BE2C (cell line): Measurements from ENCODE around the gene ATP8B1. TPM values are rescaled to one million over a fixed set of nuclear protein-coding genes. Genes with fewer than 3 reads are reported as not detected.
"Not testable (repeated sequence)": the region's sequence is repeated elsewhere in the genome, so short reads cannot be mapped to it uniquely, and the experiment has no call there.

Experiments used
- DNase-seq: peaks from one replicate; pipeline ENCODE4 v3.0.0-alpha.2; 2020
- H3K27me3 ChIP-seq: fragments of 250-450 bp; sonication (Bioruptor Pico); 2 replicates; pipeline ENCODE4 v1.5.1; 2020; ENCODE audit warnings: mild to moderate bottlenecking
- H3K36me3 ChIP-seq: fragments of 250-450 bp; sonication (Bioruptor Pico); 2 replicates; pipeline ENCODE4 v1.5.1; 2020; ENCODE audit warnings: mild to moderate bottlenecking
- H3K4me1 ChIP-seq: fragments of 250-450 bp; sonication (Bioruptor Pico); 2 replicates; pipeline ENCODE4 v1.5.1; 2020
- H3K4me3 ChIP-seq: 2 replicates; pipeline ENCODE4 v1.5.1; 2011; ENCODE audit warnings: low read depth, low read length
- H3K9me3 ChIP-seq: fragments of 250-450 bp; sonication (Bioruptor Pico); 2 replicates; pipeline ENCODE4 v1.5.1; 2020
- CTCF ChIP-seq: IDR thresholded peaks from 2 replicates; pipeline ENCODE4 v1.5.1; 2012; ENCODE audit warnings: mild to moderate bottlenecking, low read depth, low read length
- polyA plus RNA-seq: library from polyadenylated mRNA; unstranded; fragments of >200 nt; gene quantifications from one replicate; pipeline ENCODE4 v1.2.1, GENCODE V29; 2012; ENCODE audit warnings: low read depth, missing spikeins; ENCODE audit not compliant: insufficient read length, insufficient read depth

The ATP8B1 gene
- polyA plus RNA-seq: 0.15 TPM

- peaks cover 36% of the 10 kb centered on the region for H3K27me3 ChIP-seq
- no peak for TF ChIP-seq CTCF
- no peak within 1 kb of the TSS for H3K4me3 ChIP-seq
- DNase-seq: peak; percentile 15
- no peaks in the 10 kb centered on the region for H3K4me1 ChIP-seq
- no peaks in the 10 kb centered on the region for H3K9me3 ChIP-seq
- H3K36me3 ChIP-seq: no peaks in the 10 kb centered on the region
These were observed at the start of gene ATP8B1 for GRCh38 chr18:57803103-57803969. TSS of gene ATP8B1 (minus strand) at chr18:57803315. CDS start at chr18:57731807, 71,508 bp downstream.

- H3K4me3 ChIP-seq: no peak overlapping the region
- DNase-seq: no peak
- no peaks in the 10 kb centered on the region for H3K9me3 ChIP-seq
- H3K27me3 ChIP-seq: no peaks in the 10 kb centered on the region
- no peak for TF ChIP-seq CTCF
- no peaks in the 10 kb centered on the region for H3K36me3 ChIP-seq
- H3K4me1 ChIP-seq: no peaks in the 10 kb centered on the region
These were observed 46.9 kb upstream of the ATP8B1 start for GRCh38 chr18:57850063-57850462.

- H3K4me3 ChIP-seq, H3K4me1 ChIP-seq, H3K36me3 ChIP-seq, DNase-seq, H3K27me3 ChIP-seq, H3K9me3 ChIP-seq: not testable (repeated sequence)
These were observed 45.3 kb upstream of the ATP8B1 start for GRCh38 chr18:57848374-57848773.

GRCh38 chr18:57847431-57847830 lies 44.3 kb upstream of the ATP8B1 start:
- not testable (repeated sequence) for H3K27me3 ChIP-seq, H3K9me3 ChIP-seq, DNase-seq, H3K4me3 ChIP-seq, H3K4me1 ChIP-seq, H3K36me3 ChIP-seq

GRCh38 chr18:57846258-57846657 lies 43.1 kb upstream of the ATP8B1 start:
- H3K4me3 ChIP-seq: no peak overlapping the region
- H3K36me3 ChIP-seq: no peaks in the 10 kb centered on the region
- H3K27me3 ChIP-seq: no peaks in the 10 kb centered on the region
- DNase-seq: peak; percentile 13
- no peaks in the 10 kb centered on the region for H3K4me1 ChIP-seq
- no peaks in the 10 kb centered on the region for H3K9me3 ChIP-seq
- TF ChIP-seq CTCF: no peak

- TF ChIP-seq CTCF: no peak
- Histone ChIP-seq H3K4me3 (no peak overlapping the region), H3K36me3 (no peaks in the 10 kb centered on the region), H3K9me3 (no peaks in the 10 kb centered on the region), H3K4me1 (no peaks in the 10 kb centered on the region), H3K27me3 (no peaks in the 10 kb centered on the region)
- no peak for DNase-seq
These were observed 42.5 kb upstream of the ATP8B1 start for GRCh38 chr18:57845605-57846074.

- Histone ChIP-seq H3K36me3 (no peaks in the 10 kb centered on the region), H3K4me1 (no peaks in the 10 kb centered on the region), H3K4me3 (no peak overlapping the region), H3K9me3 (no peaks in the 10 kb centered on the region), H3K27me3 (no peaks in the 10 kb centered on the region)
- no peak for TF ChIP-seq CTCF
- DNase-seq: no peak
These were observed 41.2 kb upstream of the ATP8B1 start for GRCh38 chr18:57844319-57844718.
